HepG2 (cell line): ENCODE measurements around the gene CCR3.

ENCODE experiments used
- ARNT ChIP-seq: fragments of 450-650 bp; IDR thresholded peaks from 2 replicates; pipeline ENCODE4 v1.6.1; 2017
- DNMT1 ChIP-seq: sonication (generic); formaldehyde crosslinking; IDR thresholded peaks from 2 replicates; pipeline ENCODE4 v1.5.1; 2020; ENCODE audit warnings: mild to moderate bottlenecking, missing genetic modification reagents
- ZNF274 ChIP-seq: sonication (generic); formaldehyde crosslinking; IDR thresholded peaks from 2 replicates; pipeline ENCODE4 v1.5.1; 2020; ENCODE audit warnings: mild to moderate bottlenecking, missing genetic modification reagents
- ZNF616 ChIP-seq: sonication (generic); formaldehyde crosslinking; IDR thresholded peaks from 2 replicates; pipeline ENCODE4 v1.5.0; 2020; ENCODE audit warnings: low read depth, mild to moderate bottlenecking, missing genetic modification reagents
- TF ChIP-seq, protein P1 (sequence below): sonication (generic); formaldehyde crosslinking; IDR thresholded peaks from 2 replicates; pipeline ENCODE4 v1.4.0; 2020; ENCODE audit warnings: missing genetic modification reagents

DNA sequence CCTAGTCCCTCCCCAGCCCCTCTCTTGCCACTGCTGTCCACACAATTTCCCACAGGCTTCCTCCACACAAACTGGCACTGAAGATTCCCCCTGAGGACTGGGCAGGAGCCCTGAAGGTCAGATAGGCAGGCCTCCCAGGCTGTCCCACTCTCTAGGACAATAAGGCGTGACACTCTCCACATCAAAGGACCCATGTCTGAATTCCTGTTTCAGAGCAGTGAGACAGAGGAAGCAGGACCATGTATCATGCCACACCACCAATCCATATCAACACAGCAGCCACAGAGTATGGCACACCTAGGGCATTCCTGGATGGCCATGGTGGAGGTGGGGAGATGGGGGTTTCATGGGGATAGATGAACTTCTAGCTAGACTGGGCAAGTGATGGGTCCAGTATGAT is 20.3 kb upstream of the CCR3 start:
- TF ChIP-seq, protein P1, sequence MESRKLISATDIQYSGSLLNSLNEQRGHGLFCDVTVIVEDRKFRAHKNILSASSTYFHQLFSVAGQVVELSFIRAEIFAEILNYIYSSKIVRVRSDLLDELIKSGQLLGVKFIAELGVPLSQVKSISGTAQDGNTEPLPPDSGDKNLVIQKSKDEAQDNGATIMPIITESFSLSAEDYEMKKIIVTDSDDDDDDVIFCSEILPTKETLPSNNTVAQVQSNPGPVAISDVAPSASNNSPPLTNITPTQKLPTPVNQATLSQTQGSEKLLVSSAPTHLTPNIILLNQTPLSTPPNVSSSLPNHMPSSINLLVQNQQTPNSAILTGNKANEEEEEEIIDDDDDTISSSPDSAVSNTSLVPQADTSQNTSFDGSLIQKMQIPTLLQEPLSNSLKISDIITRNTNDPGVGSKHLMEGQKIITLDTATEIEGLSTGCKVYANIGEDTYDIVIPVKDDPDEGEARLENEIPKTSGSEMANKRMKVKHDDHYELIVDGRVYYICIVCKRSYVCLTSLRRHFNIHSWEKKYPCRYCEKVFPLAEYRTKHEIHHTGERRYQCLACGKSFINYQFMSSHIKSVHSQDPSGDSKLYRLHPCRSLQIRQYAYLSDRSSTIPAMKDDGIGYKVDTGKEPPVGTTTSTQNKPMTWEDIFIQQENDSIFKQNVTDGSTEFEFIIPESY, result no peak
- TF ChIP-seq ARNT (no peak), ZNF274 (CRISPR knock-in tag) (no peak), ZNF616 (CRISPR knock-in tag) (no peak), DNMT1 (CRISPR knock-in tag) (no peak)
